SK-N-SH treated with all-trans-retinoic acid at 6 μM for 48 hours (cell line): ENCODE measurements around the gene RNASEH1.

Experiments
- ATAC-seq: fragments of 200-7000 bp; cut with Tn5 transposase; 3 replicates; pipeline ENCODE4 v1.9.1; 2020; ENCODE audit warnings: mild to moderate bottlenecking, moderate library complexity
- ARNTL ChIP-seq: fragments of 450-650 bp; formaldehyde crosslinking; IDR thresholded peaks from 2 replicates; pipeline ENCODE4 v1.5.0; 2020; ENCODE audit warnings: low read depth, mild to moderate bottlenecking, moderate library complexity, borderline replicate concordance
- BACH2 ChIP-seq: fragments of 250-450 bp; sonication (Bioruptor Pico); IDR thresholded peaks from 2 replicates; pipeline ENCODE4 v1.9.0; 2021; ENCODE audit warnings: mild to moderate bottlenecking, borderline replicate concordance
- CSDC2 ChIP-seq: fragments of 250-450 bp; sonication (Bioruptor Pico); IDR thresholded peaks from 2 replicates; pipeline ENCODE4 v1.5.0; 2020; ENCODE audit warnings: mild to moderate bottlenecking, moderate library complexity
- ESRRG ChIP-seq: fragments of 250-450 bp; sonication (Bioruptor Pico); IDR thresholded peaks from 2 replicates; pipeline ENCODE4 v1.6.1; 2021; ENCODE audit warnings: mild to moderate bottlenecking
- GLIS3 ChIP-seq: fragments of 250-450 bp; sonication (Bioruptor Pico); IDR thresholded peaks from 2 replicates; pipeline ENCODE4 v1.5.0; 2020; ENCODE audit warnings: mild to moderate bottlenecking, moderate library complexity
- ISL1 ChIP-seq: fragments of 250-450 bp; sonication (Bioruptor Pico); IDR thresholded peaks from 2 replicates; pipeline ENCODE4 v2.1.2; 2022; ENCODE audit warnings: mild to moderate bottlenecking, moderate library complexity
- OSR1 ChIP-seq: fragments of 250-450 bp; sonication (Bioruptor Pico); IDR thresholded peaks from 2 replicates; pipeline ENCODE4 v1.8.0; 2022; ENCODE audit warnings: moderate library complexity, mild to moderate bottlenecking, inconsistent platforms
- PPARA ChIP-seq: fragments of 250-450 bp; sonication (Bioruptor Pico); IDR thresholded peaks from 2 replicates; pipeline ENCODE4 v1.5.0; 2020; ENCODE audit warnings: mild to moderate bottlenecking, borderline replicate concordance
- RARB ChIP-seq: fragments of 250-450 bp; sonication (Bioruptor Pico); IDR thresholded peaks from 2 replicates; pipeline ENCODE4 v1.8.0; 2021; ENCODE audit warnings: mild to moderate bottlenecking, moderate library complexity
- SNAI2 ChIP-seq: fragments of 250-450 bp; sonication (Bioruptor Pico); IDR thresholded peaks from 2 replicates; pipeline ENCODE4 v1.5.0; 2020; ENCODE audit warnings: mild to moderate bottlenecking, moderate library complexity
- TCF4 ChIP-seq: fragments of 250-450 bp; sonication (Bioruptor Pico); IDR thresholded peaks from 2 replicates; pipeline ENCODE4 v1.8.0; 2021; ENCODE audit warnings: mild to moderate bottlenecking, moderate library complexity, borderline replicate concordance
- TOX ChIP-seq: fragments of 250-450 bp; sonication (Bioruptor Pico); IDR thresholded peaks from 2 replicates; pipeline ENCODE4 v1.8.0; 2021; ENCODE audit warnings: mild to moderate bottlenecking, moderate library complexity, borderline replicate concordance
- ZFP3 ChIP-seq: fragments of 250-450 bp; sonication (Bioruptor Pico); IDR thresholded peaks from 2 replicates; pipeline ENCODE4 v1.5.0; 2020; ENCODE audit warnings: mild to moderate bottlenecking, moderate library complexity
- ZFP30 ChIP-seq: fragments of 450-650 bp; formaldehyde crosslinking; IDR thresholded peaks from 2 replicates; pipeline ENCODE4 v1.5.0; 2022; ENCODE audit warnings: mild to moderate bottlenecking, moderate library complexity
- ZNF565 ChIP-seq: fragments of 450-650 bp; formaldehyde crosslinking; conservative IDR thresholded peaks from 2 replicates; pipeline ENCODE4 v1.5.0; 2020; ENCODE audit warnings: low read depth, mild to moderate bottlenecking, moderate library complexity
- ZNF70 ChIP-seq: fragments of 450-650 bp; formaldehyde crosslinking; IDR thresholded peaks from 2 replicates; pipeline ENCODE4 v1.5.0; 2020; ENCODE audit warnings: mild to moderate bottlenecking, moderate library complexity
- ZNF8 ChIP-seq: fragments of 450-650 bp; formaldehyde crosslinking; IDR thresholded peaks from 2 replicates; pipeline ENCODE4 v1.5.0; 2020; ENCODE audit warnings: mild to moderate bottlenecking, moderate library complexity
- TF ChIP-seq, protein P1 (sequence below): fragments of 250-450 bp; sonication (Bioruptor Pico); IDR thresholded peaks from 2 replicates; pipeline ENCODE4 v1.8.0; 2020; ENCODE audit warnings: mild to moderate bottlenecking, moderate library complexity, borderline replicate concordance
- TF ChIP-seq, protein P2 (sequence below): fragments of 250-450 bp; sonication (Bioruptor Pico); IDR thresholded peaks from 2 replicates; pipeline ENCODE4 v1.5.1; 2020; ENCODE audit warnings: low read depth, mild to moderate bottlenecking, moderate library complexity
- TF ChIP-seq, protein P3 (sequence below): fragments of 250-450 bp; sonication (Bioruptor Pico); IDR thresholded peaks from 2 replicates; pipeline ENCODE4 v1.5.0; 2020; ENCODE audit warnings: mild to moderate bottlenecking, moderate library complexity
- TF ChIP-seq, protein P4 (sequence below): fragments of 250-450 bp; sonication (Bioruptor Pico); IDR thresholded peaks from 2 replicates; pipeline ENCODE4 v1.5.1; 2021; ENCODE audit warnings: mild to moderate bottlenecking, moderate library complexity

The RNASEH1 gene

DNA sequence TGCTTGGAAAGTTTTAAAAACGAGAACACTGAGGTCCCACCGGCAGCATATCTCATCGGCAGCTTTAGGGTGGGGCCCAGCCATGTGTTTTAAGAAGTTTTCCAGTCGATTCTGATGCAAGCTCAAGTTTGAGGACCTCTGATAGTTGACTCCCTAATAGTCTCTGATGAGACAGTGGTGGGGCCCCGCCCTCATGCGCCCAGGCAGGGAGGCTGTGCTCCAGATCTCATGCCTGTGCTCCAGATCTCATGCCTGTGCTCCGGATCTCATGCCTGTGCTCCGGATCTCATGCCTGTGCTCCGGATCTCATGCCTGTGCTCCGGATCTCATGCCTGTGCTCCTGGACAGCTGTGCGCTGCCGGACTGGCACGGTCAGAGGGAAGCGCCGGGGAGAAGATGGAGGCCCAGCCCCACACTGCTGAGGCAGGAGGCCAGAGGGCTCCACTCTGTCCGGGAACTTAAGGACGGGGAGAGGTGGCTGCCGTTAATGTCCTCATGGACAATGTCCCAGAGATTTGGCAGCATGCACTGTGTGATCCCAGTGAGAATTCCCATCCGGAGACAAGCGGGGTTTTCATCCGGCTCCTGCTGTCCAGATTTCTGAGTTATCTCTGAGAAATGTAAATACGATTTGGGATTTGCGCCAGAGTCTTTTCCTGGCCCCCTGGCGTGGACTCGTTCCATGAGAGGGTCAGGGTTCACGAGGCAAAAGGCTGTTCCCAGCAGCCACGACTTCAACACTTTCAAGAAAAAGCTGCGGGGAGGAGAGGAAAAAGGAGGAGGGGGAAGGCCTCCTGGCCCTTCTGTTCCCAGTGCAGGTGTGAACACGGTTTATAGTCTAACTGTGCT lies 27.4 kb upstream of the RNASEH1 start:
- peak; percentile 61 for ATAC-seq
- TF ChIP-seq TOX (CRISPR knock-in tag) (no peak), SNAI2 (peak; percentile 28; the same call in 1 of the 2 replicates), TCF4 (CRISPR knock-in tag) (peak; percentile 71), RARB (CRISPR knock-in tag) (no peak), CSDC2 (CRISPR knock-in tag) (no peak), ZNF70 (CRISPR knock-in tag) (no peak), PPARA (CRISPR knock-in tag) (no peak), OSR1 (CRISPR knock-in tag) (no peak), ZNF8 (CRISPR knock-in tag) (peak; percentile 42; the same call in 1 of the 2 replicates), ARNTL (CRISPR knock-in tag) (no peak), ISL1 (CRISPR knock-in tag) (peak; percentile 55), BACH2 (CRISPR knock-in tag) (no peak), ZFP30 (CRISPR knock-in tag) (no peak; the same call in 1 of the 2 replicates), ESRRG (CRISPR knock-in tag) (no peak), ZFP3 (CRISPR knock-in tag) (peak; percentile 48; the same call in 1 of the 2 replicates), GLIS3 (CRISPR knock-in tag) (peak; percentile 24; the same call in 1 of the 2 replicates), ZNF565 (CRISPR knock-in tag) (0 out of 2 replicates have a peak, but pooled peaks have one; percentile 11)
- TF ChIP-seq, protein P1, sequence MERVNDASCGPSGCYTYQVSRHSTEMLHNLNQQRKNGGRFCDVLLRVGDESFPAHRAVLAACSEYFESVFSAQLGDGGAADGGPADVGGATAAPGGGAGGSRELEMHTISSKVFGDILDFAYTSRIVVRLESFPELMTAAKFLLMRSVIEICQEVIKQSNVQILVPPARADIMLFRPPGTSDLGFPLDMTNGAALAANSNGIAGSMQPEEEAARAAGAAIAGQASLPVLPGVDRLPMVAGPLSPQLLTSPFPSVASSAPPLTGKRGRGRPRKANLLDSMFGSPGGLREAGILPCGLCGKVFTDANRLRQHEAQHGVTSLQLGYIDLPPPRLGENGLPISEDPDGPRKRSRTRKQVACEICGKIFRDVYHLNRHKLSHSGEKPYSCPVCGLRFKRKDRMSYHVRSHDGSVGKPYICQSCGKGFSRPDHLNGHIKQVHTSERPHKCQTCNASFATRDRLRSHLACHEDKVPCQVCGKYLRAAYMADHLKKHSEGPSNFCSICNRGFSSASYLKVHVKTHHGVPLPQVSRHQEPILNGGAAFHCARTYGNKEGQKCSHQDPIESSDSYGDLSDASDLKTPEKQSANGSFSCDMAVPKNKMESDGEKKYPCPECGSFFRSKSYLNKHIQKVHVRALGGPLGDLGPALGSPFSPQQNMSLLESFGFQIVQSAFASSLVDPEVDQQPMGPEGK: no peak; the same call in 1 of the 2 replicates
- TF ChIP-seq, protein P2, sequence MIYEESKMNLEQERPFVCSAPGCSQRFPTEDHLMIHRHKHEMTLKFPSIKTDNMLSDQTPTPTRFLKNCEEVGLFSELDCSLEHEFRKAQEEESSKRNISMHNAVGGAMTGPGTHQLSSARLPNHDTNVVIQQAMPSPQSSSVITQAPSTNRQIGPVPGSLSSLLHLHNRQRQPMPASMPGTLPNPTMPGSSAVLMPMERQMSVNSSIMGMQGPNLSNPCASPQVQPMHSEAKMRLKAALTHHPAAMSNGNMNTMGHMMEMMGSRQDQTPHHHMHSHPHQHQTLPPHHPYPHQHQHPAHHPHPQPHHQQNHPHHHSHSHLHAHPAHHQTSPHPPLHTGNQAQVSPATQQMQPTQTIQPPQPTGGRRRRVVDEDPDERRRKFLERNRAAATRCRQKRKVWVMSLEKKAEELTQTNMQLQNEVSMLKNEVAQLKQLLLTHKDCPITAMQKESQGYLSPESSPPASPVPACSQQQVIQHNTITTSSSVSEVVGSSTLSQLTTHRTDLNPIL: no peak
- TF ChIP-seq, protein P3, sequence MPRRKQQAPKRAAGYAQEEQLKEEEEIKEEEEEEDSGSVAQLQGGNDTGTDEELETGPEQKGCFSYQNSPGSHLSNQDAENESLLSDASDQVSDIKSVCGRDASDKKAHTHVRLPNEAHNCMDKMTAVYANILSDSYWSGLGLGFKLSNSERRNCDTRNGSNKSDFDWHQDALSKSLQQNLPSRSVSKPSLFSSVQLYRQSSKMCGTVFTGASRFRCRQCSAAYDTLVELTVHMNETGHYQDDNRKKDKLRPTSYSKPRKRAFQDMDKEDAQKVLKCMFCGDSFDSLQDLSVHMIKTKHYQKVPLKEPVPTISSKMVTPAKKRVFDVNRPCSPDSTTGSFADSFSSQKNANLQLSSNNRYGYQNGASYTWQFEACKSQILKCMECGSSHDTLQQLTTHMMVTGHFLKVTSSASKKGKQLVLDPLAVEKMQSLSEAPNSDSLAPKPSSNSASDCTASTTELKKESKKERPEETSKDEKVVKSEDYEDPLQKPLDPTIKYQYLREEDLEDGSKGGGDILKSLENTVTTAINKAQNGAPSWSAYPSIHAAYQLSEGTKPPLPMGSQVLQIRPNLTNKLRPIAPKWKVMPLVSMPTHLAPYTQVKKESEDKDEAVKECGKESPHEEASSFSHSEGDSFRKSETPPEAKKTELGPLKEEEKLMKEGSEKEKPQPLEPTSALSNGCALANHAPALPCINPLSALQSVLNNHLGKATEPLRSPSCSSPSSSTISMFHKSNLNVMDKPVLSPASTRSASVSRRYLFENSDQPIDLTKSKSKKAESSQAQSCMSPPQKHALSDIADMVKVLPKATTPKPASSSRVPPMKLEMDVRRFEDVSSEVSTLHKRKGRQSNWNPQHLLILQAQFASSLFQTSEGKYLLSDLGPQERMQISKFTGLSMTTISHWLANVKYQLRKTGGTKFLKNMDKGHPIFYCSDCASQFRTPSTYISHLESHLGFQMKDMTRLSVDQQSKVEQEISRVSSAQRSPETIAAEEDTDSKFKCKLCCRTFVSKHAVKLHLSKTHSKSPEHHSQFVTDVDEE: peak; percentile 67; the same call in 1 of the 2 replicates
- TF ChIP-seq, protein P4, sequence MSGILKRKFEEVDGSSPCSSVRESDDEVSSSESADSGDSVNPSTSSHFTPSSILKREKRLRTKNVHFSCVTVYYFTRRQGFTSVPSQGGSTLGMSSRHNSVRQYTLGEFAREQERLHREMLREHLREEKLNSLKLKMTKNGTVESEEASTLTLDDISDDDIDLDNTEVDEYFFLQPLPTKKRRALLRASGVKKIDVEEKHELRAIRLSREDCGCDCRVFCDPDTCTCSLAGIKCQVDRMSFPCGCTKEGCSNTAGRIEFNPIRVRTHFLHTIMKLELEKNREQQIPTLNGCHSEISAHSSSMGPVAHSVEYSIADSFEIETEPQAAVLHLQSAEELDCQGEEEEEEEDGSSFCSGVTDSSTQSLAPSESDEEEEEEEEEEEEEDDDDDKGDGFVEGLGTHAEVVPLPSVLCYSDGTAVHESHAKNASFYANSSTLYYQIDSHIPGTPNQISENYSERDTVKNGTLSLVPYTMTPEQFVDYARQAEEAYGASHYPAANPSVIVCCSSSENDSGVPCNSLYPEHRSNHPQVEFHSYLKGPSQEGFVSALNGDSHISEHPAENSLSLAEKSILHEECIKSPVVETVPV: no peak; the same call in 1 of the 2 replicates

DNA sequence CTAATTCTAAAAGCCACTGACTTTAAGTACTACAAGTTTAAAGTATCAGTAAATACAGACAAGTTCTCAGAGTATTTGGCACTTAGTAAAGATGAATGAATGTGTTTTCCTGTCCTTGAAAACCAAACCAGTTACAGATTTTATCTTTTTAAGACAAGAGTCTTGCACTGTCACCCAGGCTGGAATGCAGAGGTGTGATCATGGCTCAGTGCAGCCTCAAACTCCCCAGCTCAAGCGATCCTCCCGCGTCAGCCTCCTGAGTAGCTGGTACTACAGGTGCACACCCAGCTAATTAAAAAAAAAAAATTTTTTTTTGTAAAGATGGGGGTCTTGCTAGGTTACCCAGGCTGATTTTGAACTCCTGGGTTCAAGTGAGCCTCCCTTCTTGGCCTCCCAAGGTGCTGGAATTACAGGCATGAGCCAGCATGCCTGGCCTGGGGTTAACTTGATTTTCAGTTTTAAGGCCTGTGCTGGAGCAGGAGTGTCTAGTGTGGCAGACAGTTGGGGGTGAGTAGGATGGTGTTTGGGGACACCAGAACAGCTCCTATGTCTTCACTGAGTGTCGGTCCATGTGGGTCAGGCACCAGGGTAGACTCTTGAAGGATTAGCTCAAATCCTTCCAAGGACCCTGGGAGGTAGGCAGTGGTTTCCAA lies 26.6 kb upstream of the RNASEH1 start:
- ATAC-seq: peak; percentile 16
- TF ChIP-seq GLIS3 (CRISPR knock-in tag) (0 out of 2 replicates have a peak, but pooled peaks have one; percentile 5), TOX (CRISPR knock-in tag) (no peak)

DNA sequence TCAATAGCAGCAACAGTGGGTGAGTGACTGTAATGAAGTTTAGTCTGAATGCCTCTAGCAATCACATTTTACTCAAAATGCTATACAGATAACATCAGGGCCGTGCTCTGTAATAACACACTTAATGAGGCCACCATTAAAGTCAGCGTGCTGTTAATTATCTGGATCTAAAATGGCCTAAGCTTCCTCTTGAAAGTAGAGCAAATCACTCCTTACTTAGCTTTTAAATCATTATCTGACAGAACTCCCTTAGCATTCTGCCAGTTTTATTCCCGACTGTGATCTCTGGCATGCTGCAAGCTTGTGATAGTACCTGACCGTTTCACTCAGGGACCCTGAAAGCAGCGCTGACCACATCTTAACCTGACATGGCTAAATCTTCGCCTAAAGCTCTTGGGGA lies 25.9 kb upstream of the RNASEH1 start:
- ATAC-seq: peak; percentile 9
- TF ChIP-seq TCF4 (CRISPR knock-in tag) (peak; percentile 77), ZNF70 (CRISPR knock-in tag) (0 out of 2 replicates have a peak, but pooled peaks have one; percentile 24), SNAI2 (peak; percentile 75; the same call in 1 of the 2 replicates), OSR1 (CRISPR knock-in tag) (no peak), CSDC2 (CRISPR knock-in tag) (peak; percentile 21; the same call in 1 of the 2 replicates), ZNF8 (CRISPR knock-in tag) (0 out of 2 replicates have a peak, but pooled peaks have one; percentile 13)
- TF ChIP-seq, protein P3: peak; percentile 99
- TF ChIP-seq, protein P1: no peak
- TF ChIP-seq, protein P4: peak; percentile 78
